ENCODE data around the gene RDM1. TPM values are rescaled to one million over a fixed set of nuclear protein-coding genes. Genes with fewer than 3 reads are reported as not detected.

The RDM1 gene
- polyA plus RNA-seq, 4 donors: 1.9 to 4.5 (median 4.5) TPM; not detected in 1

Other genes starting within 250 kb of the RDM1 start
- gene RASL10B, start 199.1 kb downstream of the RDM1 start, polyA plus RNA-seq: 1 to 10 TPM in 2 of 4 donors, under 1 TPM in 2; 0.27 to 1.9 (median 1.1) TPM
- gene GAS2L2, start 177.5 kb downstream of the RDM1 start, polyA plus RNA-seq: under 1 TPM in 2 of 4 donors, not detected in 2; 0.03 TPM
- under 1 TPM in 1 of 4 donors, not detected in 3; 0.15 TPM for gene C17orf50, start 169.9 kb downstream of the RDM1 start, polyA plus RNA-seq
- gene MMP28, start 135.1 kb downstream of the RDM1 start, polyA plus RNA-seq: 10 to 100 TPM in 3 of 4 donors, 1 to 10 TPM in 1; 3.0 to 30.5 (median 24.0) TPM
- 100 to 1,000 TPM in 3 of 4 donors, 10 to 100 TPM in 1; 70.3 to 166 (median 123) TPM for gene TAF15, start 121.3 kb downstream of the RDM1 start, polyA plus RNA-seq
- under 1 TPM in 1 of 4 donors, not detected in 3; 0.01 TPM for gene HEATR9, start 61.9 kb downstream of the RDM1 start, polyA plus RNA-seq
- gene CCL5, start 50.4 kb downstream of the RDM1 start, polyA plus RNA-seq: 10 to 100 TPM in 1 of 4 donors, 1 to 10 TPM in 3; 4.0 to 44.0 (median 6.3) TPM
- gene LYZL6, start 12.9 kb upstream of the RDM1 start, polyA plus RNA-seq: under 1 TPM in 1 of 4 donors, not detected in 3; 0.04 TPM
- gene CCL16, start 50.7 kb upstream of the RDM1 start, polyA plus RNA-seq: under 1 TPM in 2 of 4 donors, not detected in 2; 0.19 to 0.21 TPM
- gene CCL14, start 56.0 kb upstream of the RDM1 start, polyA plus RNA-seq: 10 to 100 TPM in 1 of 4 donors, 1 to 10 TPM in 3; 5.4 to 61.9 (median 6.3) TPM
- gene CCL15, start 70.8 kb upstream of the RDM1 start, polyA plus RNA-seq: 10 to 100 TPM; 22.6 to 72.7 (median 53.2) TPM
- gene CCL23, start 87.2 kb upstream of the RDM1 start, polyA plus RNA-seq: 10 to 100 TPM in 1 of 4 donors, 1 to 10 TPM in 2, not detected in 1; 1.6 to 22.9 (median 1.9) TPM
- 10 to 100 TPM in 1 of 4 donors, 1 to 10 TPM in 1, under 1 TPM in 2; 0.24 to 17.9 (median 1.0) TPM for gene CCL18, start 133.5 kb upstream of the RDM1 start, polyA plus RNA-seq
- 1 to 10 TPM; 1.8 to 4.9 (median 3.3) TPM for gene CCL3, start 159.4 kb upstream of the RDM1 start, polyA plus RNA-seq
- gene CCL4, start 173.1 kb upstream of the RDM1 start, polyA plus RNA-seq: 1 to 10 TPM; 2.7 to 6.2 (median 3.5) TPM
- gene TBC1D3B, start 245.9 kb upstream of the RDM1 start, polyA plus RNA-seq: 1 to 10 TPM; 1.8 to 6.5 (median 4.5) TPM

All from small intestine (tissue), 4 donors.